Fibroblast of skin of left quadriceps (primary cell): ENCODE measurements around the gene OCRL.

ENCODE experiments used
- DNase-seq, 2 experiments: peaks; one replicate each; pipeline ENCODE4 v3.0.0-alpha.2; 2013; ENCODE audit warnings: low read depth in 2 of 2

OCRL gene

DNA sequence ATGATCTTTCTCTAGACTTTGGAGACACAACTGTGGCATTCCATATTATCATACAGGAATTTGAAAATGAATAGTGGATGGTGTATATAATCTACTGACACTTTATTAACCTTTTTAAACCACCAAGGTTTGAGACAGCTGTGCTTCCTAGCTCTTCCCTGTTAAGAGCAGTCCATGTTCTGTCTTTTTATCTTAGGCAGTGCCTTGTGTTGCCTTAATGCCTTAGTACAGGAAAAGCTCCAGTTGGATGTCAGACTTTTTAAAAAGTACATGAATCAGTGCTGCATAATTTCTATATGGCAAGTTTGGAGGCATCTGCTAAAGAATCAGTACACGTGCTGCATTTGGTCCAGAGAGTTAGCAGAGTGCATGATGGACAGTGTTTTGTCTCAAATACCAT lies 45.1 kb downstream of the OCRL start:
- DNase-seq: no peak

DNA sequence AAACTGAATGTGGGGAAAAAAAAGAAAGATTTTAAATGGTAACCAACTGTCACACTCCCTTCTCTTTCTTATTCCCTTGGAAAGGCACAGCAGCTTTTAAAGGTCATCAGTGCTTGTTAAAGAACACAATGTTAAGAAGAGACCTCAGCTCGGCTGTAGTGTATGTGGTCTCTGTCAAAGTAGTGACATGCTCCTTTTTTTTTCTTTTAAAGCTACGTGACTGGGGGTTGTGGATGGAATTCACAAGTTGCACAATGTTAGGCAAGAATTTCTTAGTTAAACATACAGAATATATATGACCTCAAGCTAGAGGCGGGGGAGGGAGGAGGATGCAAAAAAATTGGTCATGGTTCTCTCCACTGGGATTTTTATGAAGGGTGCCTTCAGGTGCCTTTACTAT lies 45.6 kb downstream of the OCRL start:
- DNase-seq: no peak

DNA sequence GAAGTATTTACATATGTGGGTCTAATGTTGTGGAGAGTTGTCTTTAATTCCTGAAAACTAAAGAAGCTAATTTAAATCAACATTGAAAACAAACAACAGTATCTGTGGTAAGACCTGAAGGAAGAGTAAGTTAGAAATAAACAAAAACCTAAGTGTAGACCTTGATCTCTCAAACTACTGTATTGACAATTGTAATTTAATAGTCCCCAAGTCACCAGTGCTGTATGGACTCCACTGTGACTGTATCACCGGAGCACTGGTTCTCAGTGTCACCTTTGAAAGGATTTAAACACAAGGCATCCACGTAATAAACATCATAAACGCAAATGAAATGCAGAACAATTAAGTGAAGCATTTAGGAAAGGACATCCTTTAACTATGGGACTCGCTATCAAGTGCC lies 46.4 kb downstream of the OCRL start:
- DNase-seq: no peak

DNA sequence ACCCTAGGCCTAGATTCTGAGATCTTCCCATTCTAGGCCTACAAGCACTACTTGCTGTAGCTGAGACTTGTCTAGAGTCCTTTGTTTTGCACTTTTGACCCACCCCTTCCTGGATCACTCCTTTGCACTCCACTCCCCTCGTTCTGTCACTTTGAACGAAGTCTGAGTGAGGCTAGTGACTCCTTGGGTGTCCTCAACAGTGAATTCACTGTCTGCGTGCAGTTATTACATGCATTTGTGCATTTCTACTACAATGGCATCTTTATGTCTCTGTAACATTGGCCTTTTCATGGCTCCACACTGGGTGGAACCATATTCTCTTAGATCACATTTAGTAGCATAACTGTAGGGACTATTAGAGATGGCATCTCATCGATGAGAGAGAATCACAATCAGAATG lies 50.5 kb downstream of the OCRL start:
- DNase-seq: no peak

DNA sequence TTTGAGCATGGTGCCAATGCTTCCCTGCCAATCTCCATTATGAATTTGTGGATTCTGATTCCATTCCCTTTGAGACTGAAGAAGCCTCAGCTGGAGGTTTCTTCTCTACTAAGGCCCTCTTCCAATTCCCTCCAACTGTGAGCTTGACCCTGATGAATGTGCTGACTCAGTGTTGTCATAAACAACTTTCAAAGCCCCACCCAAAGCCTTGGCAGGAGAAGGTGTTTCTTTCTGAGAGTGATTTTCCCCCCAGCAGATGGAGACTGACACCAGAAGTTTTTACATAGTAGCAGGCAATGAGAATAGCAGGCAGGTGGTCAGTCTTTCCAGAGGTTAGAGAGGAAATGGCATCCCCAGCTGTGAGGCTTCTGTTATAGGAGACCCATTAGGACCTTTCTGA lies 53.1 kb downstream of the OCRL start:
- no peak for DNase-seq

DNA sequence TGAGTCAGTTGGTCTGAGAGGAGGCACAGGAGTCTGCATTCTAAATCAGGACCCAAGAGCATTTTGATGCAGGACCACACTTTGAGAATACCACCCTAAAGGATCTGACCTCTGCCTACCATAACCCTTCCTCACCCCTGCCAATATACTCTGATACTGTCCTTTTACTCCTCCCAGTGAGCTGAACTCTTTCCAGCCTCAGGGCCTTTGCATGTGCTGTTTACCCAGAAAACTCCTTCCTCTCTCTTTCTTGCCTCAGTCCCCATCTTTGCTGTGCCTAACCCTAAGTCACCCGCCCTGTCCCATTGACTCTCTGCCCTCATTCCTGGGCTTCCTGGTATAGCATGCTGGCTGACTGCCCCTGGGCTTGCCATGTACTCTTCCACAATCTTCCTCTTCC lies 54.7 kb downstream of the OCRL start:
- no peak for DNase-seq

DNA sequence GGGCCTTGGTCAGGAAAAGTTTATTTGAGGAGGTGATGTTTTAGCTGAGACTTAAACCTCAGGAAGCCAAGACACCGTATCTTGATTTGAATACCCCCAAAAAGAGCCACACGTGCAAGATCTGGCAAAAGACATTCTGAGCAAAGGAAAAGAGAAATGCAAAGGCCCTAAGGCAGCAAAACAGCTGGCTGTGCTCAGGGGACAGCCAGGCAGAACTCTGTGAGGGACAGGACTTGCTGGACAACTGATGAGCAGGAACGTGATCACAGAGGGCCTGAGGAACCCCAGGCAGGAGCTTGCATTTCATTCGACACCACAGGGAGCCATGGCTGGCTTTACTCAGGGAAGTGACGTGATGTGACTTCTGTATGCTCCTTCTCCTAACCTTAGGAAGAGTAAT lies 56.0 kb downstream of the OCRL start:
- DNase-seq: no peak

DNA sequence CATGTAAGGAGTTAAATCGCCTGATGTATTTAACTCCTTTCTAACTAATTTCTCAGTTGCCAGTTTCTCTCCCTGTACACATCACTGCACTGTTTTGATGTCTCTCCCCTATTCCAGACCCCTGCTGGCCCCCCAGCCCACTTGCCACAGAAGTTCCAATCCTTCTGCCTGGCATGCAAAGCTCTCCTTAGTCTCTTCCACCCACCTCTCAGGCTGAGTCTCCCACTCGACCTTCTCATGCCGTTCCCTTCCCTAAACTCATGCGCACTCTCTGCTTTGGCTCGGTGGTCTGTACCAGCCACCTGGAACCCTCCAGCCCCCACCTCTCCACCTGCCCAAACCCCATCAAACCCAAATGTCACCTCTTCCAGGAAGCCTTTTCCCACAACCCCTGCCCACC lies 57.8 kb downstream of the OCRL start:
- no peak for DNase-seq

DNA sequence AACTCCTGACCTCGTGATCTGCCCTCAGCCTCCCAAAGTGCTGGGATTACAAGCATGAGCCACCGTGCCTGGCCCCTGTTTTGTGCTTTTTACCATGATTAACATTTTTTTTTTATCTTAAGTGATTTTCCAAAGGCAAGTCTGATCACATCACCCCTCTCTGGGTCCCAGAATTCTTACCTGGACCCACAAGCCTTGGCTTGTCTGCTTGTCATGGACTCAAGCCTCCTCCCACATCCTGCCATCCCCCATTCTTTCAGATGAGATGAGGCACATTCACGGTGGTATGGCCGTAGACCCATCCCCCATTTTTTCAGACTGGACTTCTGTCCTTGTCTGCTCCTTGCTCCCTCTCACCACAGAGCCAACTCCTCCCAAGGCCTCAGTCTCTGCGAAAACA lies 59.4 kb downstream of the OCRL start:
- no peak for DNase-seq

DNA sequence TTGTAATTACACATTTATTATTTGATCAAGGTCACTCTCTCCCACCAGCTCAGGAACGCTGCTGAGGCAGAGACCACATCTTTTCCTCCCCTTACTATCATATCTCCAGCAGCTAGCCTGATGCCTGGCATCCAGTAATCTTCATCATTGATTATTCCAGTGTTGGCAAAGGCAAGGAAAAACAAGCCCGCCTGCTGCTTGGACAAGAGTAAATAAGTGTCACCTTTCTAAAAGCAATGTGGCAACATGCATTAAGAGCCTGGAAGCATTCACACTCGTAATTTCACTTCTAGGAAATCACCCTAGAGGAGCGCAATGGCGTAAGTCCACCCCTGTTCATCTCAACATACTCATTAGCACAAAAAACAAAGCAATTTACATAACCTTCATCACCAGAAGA lies 59.9 kb downstream of the OCRL start:
- DNase-seq: no peak

DNA sequence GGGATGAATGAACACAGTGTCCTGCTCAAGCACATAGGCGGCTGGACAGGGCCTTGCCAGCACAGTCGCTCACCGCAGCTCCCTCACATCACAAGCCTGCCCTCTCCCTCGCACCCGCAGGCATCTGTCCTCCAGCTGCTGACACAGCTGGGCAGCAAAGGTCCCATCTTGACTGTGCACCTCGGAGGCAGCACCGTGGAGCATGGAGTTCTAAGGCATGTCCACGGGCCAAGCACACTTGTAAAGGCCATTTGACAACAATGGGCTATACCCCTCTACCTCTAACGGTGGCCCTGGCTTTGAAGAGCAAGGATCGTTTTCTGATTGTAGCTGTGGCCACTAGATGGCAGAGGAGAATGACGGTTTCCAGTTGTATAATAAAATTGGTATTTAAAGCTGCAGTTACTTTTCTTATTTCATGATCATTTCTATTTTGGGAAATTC lies 60.9 kb downstream of the OCRL start:
- no peak for DNase-seq

DNA sequence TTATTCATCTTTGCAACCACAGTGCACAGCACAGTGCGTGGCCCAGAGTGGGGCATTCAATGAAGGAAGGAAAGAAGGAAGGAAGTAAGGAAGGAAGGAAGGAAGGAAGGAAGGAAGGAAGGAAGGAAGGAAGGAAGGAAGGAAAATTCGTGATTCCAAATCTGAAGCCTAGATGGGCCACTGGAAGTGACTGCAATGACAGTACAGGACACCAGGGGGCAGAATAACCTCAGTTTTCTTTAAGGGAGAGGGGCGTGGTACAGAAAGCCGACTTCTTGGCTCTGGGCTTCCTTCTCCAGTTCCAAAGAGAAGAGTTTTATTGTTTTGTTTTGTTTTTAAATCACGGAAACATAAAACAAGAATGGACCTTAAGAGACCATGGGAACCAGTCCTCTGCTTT lies 66.9 kb downstream of the OCRL start:
- DNase-seq: no peak

DNA sequence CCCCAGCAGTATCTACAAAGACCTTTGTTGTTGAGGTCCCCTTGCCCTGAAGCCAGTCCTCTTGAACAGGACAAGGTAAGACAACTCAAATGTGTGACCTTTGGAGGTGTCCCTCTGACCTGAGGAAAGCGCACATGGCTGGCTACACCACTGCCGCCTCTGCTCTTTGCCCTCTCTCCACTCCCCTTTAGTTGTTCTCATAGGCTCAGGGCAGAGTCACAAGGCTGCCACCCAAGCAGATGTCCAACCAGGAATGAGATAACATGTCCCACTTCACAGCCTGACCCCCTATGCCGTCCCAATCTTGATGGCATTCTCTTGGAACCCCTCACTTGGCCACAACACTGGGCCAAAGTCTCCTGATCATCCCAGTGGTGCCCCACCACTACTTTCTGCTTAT lies 68.4 kb downstream of the OCRL start:
- DNase-seq: no peak

DNA sequence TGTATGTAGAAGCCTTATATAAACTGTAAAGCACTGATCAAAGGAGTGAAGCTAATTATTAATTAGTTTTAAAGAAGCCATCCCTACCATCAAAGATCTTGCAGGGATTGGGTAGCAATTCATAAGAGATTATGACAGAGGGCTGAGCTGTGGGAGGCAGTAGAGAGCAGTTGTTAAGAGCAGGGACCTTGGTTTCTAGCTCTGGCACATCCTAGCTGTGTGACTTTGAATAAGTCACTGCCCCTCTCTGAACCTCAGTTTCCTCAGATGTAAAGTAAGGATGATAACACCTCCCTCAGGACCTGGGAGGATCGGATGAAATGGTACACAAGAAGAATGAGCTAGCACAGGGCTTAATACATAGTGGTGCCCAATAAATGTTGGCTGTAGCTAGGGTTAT lies 69.3 kb downstream of the OCRL start:
- DNase-seq: no peak

DNA sequence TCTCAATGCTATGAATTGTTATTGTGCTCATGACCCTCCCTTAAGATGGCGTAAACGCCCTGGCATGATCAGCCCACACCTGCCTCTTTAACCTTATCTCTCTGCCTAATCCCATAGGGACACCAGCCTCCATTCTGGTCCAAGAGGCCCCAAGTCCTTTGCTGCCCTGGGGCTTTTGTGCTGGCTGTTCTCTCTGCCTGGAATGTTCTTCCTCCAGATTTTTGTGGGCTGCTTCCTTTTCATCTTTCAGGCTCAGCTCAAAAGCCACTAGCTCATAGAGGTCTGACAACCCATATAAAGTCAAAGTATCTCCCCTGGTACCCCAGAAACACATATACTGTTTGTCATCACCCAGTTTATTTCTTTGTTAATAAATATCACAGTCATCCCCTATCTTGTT lies 72.3 kb downstream of the OCRL start:
- no peak for DNase-seq

DNA sequence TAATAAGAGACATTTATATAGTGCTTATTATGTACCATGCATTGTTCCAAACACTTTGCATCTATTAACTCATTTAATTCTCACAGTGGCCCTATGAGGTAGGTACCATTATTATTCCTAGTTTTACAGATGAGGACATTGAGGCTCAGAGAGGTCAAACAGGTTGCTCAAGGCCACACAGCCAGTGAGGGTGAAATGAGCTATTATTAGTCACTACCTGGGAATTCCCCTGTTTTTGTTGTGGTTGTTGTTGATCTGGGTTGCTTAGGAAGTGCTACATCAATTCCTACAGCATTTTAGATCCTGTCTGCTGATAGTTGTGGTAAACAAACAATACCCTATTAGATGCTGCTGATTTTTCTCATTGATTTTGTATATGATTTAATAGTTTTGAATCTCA lies 73.5 kb downstream of the OCRL start:
- no peak for DNase-seq

DNA sequence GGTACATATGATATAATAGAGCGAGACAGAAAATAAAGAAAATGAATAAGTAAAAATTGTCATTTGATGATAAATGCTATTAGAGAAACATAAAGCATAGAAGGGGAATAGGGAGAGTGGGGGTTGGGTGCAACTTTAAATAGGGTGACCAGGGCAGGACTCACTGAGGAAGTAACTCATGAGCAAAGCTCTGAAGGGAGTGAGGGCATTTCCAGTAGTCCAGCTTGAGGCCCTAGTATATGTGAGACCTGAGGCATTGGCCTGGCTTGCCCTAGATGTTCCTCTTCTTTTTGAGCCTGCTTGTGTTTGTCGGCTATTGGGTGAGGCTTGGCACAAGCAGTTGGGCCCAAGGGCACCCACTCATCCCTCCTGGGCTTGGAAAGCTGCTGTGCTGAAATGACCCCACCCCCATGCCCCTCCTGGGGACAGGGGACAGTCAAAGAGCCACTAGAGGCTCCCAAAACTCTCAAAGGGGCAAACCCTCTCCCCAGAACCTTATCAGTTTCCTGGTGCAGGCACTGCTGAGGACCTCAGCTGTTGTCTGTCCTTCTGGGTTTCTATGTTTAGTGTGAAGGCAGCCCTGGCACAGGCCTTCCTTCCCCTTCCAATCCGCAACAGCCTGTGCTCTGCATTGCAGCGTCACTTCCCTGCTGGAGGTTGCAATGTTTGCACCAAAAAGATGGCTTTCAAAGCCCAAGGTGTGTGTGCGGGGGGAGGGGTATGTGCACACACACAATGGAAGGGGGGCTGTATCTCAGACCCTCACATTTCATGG lies 74.6 kb downstream of the OCRL start:
- DNase-seq: no peak

DNA sequence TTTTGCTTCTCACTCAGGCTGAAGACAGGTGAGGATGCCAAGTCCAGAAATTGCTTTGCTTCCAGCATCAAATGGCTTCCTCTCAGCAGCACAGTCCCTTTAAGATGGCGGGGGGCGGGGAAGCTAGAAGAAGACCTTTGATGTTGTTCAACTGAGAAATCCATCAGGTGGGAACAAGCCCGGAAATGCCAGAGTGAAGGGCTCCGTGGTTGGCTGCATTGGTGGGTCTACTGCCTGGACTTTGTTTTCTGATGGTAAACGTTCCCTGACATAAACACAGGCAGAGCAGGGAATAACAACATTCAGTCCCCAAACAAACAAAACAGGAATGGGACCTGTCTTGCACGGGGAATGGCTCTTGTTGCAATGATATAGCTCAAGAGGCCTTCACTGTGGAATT lies 77.4 kb downstream of the OCRL start:
- DNase-seq: no peak

DNA sequence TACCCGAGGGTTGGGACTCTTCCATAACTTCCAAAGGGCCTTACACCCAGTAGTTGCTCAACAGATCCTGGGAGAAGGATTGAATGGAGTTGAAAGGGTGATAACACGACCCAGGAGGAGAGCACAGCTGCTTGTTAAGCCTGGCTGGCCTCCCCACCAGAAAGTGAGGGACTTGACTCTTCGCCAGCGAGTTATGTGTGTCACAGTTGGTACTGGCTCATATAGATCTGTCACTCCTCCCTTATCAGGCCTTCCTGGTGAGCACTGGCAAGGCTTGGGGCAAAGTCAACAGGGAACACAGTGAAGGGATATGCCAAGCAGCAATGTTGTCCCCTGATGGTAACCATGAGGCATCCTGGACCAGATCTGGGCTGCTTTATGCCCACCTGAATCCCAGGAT lies 78.9 kb downstream of the OCRL start:
- DNase-seq: no peak

DNA sequence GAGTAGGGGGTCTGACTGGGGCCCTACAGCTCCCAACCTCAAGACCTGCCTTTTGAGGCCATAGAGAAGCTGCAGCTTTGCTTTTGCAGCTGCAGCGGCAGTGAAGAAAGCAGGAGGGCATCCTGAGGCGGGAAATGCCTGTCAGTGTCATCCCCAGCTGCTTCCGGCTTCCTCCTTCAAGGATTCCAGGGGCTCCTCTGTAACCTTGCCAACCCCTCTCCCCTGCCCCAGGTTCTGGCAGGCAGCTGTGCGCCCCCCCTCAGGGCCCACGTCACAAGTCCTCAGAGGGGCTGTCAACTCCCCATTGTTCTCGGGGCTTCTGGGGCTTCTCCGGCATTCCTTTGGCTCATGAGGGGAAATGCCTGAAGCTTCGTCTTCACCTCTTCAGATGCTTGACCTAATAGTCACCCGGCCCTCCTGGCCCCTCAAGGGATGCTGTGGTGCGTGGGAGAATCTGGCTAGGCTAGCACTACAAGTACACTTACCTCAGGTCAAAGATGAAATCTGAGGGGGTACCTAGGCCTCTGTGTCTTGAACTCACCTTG lies 82.8 kb downstream of the OCRL start:
- peak; percentile 72 to 74 for DNase-seq

DNA sequence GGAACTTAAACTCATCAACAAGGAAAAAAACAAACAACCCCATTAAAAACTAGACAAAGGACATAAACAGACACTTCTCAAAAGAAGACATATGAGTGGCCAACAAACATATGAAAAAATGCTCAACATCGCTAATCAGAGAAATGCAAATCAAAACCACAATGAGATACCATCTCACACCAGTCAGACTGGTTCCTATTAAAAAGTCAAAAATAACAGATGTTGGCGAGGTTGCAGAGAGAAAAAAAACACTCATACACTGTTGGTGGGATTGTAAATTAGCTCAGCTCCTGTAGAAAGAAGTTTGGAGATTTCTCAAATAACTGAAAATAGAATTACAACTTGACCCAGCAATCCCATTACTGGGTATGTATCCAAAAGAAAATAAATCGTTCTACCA lies 86.0 kb downstream of the OCRL start:
- peak; percentile 48 to 53 for DNase-seq

DNA sequence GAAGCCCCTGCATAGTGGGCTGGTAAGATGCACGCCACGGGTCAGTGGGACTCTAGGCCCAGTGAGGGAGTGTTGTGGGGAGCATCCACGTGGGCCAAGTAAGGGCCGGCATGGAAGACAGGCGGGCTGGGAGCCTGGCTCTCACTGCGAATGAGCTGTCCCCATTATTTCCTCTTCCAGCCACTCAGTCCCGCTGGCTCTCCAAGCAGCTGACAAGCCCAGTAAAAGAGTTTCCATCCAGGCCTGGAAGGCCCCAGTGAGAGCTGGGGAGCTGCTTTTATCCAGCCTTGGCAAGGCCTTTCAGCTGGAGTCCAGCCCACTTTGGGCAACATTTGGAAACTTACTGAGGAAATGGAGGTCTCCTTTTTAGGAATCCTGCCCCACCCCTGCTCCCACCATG lies 89.8 kb downstream of the OCRL start:
- no peak for DNase-seq

DNA sequence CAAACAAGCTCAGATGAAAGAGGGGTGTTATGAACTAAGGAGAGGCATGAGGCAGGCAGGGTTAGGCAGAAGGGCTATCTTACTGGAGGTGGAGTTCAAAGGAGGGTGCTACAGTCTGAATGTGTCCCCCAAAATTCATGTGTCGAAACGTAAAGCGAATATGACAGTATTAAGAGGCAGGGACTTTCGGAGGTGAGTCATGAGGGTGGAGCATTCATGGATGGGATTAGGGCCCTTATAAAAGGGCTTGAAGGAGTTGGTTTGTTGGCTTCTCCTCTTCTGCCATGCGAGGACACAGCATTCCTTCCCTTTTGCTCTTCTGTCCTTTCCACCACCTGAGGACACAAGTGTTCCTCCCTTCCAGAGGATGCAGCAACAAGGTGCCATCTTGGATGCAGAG lies 91.8 kb downstream of the OCRL start:
- no peak for DNase-seq

DNA sequence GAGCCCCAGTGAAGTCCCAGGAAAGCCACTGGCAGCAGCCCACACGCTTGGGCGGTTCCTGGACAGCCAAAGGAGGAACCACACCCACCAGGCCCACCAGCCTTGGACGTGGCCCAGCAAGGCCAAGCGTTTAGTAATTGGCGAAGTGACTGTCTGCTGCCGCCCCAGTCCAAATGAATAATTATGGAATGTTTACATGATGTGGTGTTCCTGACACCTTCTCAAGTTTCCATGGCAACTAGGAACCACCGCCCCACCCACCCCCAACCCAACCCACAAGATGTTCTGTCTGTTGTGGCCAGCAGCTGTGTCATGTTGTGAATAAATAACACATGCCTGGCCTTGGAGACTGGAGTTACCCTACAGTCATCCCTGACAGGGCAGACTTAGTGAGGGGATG lies 92.4 kb downstream of the OCRL start:
- no peak for DNase-seq
